ENCODE measurements around the gene RAD18.

Gene RAD18

DNA sequence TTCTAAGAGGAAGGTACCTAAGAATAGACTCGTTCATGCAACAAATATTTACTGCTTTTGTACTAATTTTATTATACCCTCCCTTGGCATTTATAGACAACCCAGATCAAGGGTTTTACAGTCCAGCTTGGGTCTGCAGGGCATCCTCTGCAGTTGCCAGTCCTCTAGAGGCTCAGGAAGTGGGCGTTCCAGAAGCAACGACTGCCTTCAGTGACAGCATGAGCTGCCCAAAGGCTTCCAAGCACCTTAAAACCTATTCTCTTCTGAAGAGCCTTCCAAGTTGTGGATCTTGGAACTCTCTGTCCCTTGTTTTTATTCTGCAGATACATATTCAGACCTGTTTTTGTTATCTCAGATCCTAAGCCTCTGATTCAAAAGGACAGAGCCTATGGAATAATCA, 95.6 kb downstream of the RAD18 start:
- no peak overlapping the region for H3K4me3 ChIP-seq (ENCODE audit: low read depth, low read length, poor library complexity, severe bottlenecking)
- H3K4me2 ChIP-seq (ENCODE audit: low read length) = no peak overlapping the region
- no peaks in the 10 kb centered on the region for H3K36me3 ChIP-seq (ENCODE audit: insufficient read depth, low read length)
- no peaks in the 10 kb centered on the region for H4K20me1 ChIP-seq (ENCODE audit: insufficient read depth, low read length)
- H3K9me2 ChIP-seq (ENCODE audit: low read depth, low read length) = no peaks in the 10 kb centered on the region
- no peaks in the 10 kb centered on the region for H3K79me2 ChIP-seq (ENCODE audit: insufficient read depth, low read length)
- H2AFZ ChIP-seq (ENCODE audit: low read length) = no peak overlapping the region
- no peaks in the 10 kb centered on the region for H3K9me3 ChIP-seq (ENCODE audit: low read length)
- no peaks in the 10 kb centered on the region for H3K4me1 ChIP-seq (ENCODE audit: insufficient read depth, low read length, severe bottlenecking)
- no peaks in the 10 kb centered on the region for H3K27me3 ChIP-seq (ENCODE audit: insufficient read depth, low read length)
- H3F3A ChIP-seq (ENCODE audit: insufficient read depth, low read length) = no peaks in the 10 kb centered on the region
- no peak for TF ChIP-seq EZH2 (IDR thresholded peaks at IDR 0.05; ENCODE audit: borderline replicate concordance, low read length)
- TF ChIP-seq, protein P1, sequence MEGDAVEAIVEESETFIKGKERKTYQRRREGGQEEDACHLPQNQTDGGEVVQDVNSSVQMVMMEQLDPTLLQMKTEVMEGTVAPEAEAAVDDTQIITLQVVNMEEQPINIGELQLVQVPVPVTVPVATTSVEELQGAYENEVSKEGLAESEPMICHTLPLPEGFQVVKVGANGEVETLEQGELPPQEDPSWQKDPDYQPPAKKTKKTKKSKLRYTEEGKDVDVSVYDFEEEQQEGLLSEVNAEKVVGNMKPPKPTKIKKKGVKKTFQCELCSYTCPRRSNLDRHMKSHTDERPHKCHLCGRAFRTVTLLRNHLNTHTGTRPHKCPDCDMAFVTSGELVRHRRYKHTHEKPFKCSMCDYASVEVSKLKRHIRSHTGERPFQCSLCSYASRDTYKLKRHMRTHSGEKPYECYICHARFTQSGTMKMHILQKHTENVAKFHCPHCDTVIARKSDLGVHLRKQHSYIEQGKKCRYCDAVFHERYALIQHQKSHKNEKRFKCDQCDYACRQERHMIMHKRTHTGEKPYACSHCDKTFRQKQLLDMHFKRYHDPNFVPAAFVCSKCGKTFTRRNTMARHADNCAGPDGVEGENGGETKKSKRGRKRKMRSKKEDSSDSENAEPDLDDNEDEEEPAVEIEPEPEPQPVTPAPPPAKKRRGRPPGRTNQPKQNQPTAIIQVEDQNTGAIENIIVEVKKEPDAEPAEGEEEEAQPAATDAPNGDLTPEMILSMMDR (IDR thresholded peaks at IDR 0.05; ENCODE audit: low read length) = no peak
- H3K9ac ChIP-seq (ENCODE audit: low read length) = no peak overlapping the region
- no peak overlapping the region for H3K27ac ChIP-seq (ENCODE audit: low read depth, low read length, poor library complexity, severe bottlenecking)

DNA sequence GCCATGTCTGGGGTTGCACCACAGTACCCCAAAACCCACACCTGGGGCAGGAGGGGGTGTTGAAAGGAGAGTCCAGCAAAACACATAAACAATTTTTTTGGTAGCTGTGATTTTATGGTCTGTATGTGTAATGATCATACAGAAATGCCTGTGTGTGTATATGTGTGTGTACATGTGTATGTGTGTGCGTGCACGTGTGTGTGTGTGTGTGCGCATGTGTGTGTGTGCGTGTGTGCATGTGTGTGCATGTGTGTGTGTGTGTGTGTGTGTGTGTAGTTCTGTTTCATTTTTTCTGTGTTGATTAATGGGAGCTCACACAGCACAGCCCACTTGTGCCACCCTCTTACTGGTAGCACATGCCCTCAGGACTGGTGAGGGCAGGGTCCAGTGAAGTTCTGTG, 97.6 kb downstream of the RAD18 start:
- H3K27ac ChIP-seq (ENCODE audit: low read depth, low read length, poor library complexity, severe bottlenecking) = no peak overlapping the region
- no peaks in the 10 kb centered on the region for H3K36me3 ChIP-seq (ENCODE audit: insufficient read depth, low read length)
- H3K4me2 ChIP-seq (ENCODE audit: low read length) = no peak overlapping the region
- H3K9ac ChIP-seq (ENCODE audit: low read length) = no peak overlapping the region
- H3F3A ChIP-seq (ENCODE audit: insufficient read depth, low read length) = no peaks in the 10 kb centered on the region
- H3K9me2 ChIP-seq (ENCODE audit: low read depth, low read length) = no peaks in the 10 kb centered on the region
- no peaks in the 10 kb centered on the region for H4K20me1 ChIP-seq (ENCODE audit: insufficient read depth, low read length)
- no peaks in the 10 kb centered on the region for H3K79me2 ChIP-seq (ENCODE audit: insufficient read depth, low read length)
- no peak overlapping the region for H2AFZ ChIP-seq (ENCODE audit: low read length)
- no peaks in the 10 kb centered on the region for H3K9me3 ChIP-seq (ENCODE audit: low read length)
- TF ChIP-seq EZH2 (IDR thresholded peaks at IDR 0.05; ENCODE audit: borderline replicate concordance, low read length) = no peak
- TF ChIP-seq, protein P1 (IDR thresholded peaks at IDR 0.05; ENCODE audit: low read length) = no peak
- no peak overlapping the region for H3K4me3 ChIP-seq (ENCODE audit: low read depth, low read length, poor library complexity, severe bottlenecking)
- H3K27me3 ChIP-seq (ENCODE audit: insufficient read depth, low read length) = no peaks in the 10 kb centered on the region
- no peaks in the 10 kb centered on the region for H3K4me1 ChIP-seq (ENCODE audit: insufficient read depth, low read length, severe bottlenecking)

DNA sequence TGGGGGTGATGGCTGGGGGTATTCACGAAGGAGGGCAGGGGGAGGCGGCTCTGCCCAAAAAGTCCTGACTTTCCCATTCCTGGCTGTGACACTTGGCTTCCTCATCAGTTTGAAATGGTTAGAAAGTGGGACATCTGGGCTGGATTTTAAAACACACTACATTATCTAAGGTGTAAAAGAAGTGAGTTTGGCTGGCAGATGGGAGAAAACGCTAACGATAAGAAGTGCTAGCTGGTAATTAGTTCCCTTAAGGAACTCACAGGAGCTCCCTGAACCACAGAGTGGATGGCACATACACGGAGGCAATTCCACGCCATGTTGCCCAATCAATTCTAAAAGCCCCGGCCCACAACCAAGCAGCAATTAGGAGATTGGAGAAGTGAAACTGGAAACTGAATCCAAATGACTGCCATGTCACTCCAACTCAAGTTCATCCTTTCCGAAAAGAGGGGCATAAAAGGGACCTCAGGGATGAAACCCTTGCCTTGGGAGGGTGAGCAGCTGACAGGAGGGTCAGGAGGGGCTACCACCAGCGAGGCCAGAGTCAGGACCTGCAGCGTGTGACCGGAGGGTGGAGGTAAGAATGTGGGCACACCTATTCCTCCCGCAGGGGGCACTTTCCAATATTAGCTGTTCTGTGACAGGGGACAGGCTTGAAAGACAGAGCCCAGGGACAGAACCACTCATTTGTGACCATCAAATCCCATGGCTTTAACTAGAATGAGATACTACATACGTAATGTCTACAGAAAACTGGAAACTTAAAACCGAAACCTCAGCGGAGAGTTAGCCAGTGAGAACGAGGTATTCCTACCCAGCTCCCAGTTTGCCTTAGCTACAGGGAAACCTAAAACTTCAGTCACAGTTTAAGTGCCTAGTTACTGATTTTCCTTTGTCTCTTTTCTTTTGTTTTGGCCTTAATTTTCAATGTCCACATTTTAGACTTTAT, 98.6 kb downstream of the RAD18 start:
- H3K4me1 ChIP-seq (ENCODE audit: insufficient read depth, low read length, severe bottlenecking) = no peaks in the 10 kb centered on the region
- no peak overlapping the region for H2AFZ ChIP-seq (ENCODE audit: low read length)
- no peaks in the 10 kb centered on the region for H3K79me2 ChIP-seq (ENCODE audit: insufficient read depth, low read length)
- no peaks in the 10 kb centered on the region for H3K9me2 ChIP-seq (ENCODE audit: low read depth, low read length)
- no peaks in the 10 kb centered on the region for H3K27me3 ChIP-seq (ENCODE audit: insufficient read depth, low read length)
- no peak overlapping the region for H3K9ac ChIP-seq (ENCODE audit: low read length)
- H3K27ac ChIP-seq (ENCODE audit: low read depth, low read length, poor library complexity, severe bottlenecking) = no peak overlapping the region
- no peaks in the 10 kb centered on the region for H3K9me3 ChIP-seq (ENCODE audit: low read length)
- no peak overlapping the region; the same call in 1 of the 2 replicates for H3K4me2 ChIP-seq (ENCODE audit: low read length)
- H3K4me3 ChIP-seq (ENCODE audit: low read depth, low read length, poor library complexity, severe bottlenecking) = no peak overlapping the region
- H3K36me3 ChIP-seq (ENCODE audit: insufficient read depth, low read length) = no peaks in the 10 kb centered on the region
- TF ChIP-seq, protein P1 (IDR thresholded peaks at IDR 0.05; ENCODE audit: low read length) = no peak
- no peak for TF ChIP-seq EZH2 (IDR thresholded peaks at IDR 0.05; ENCODE audit: borderline replicate concordance, low read length)
- H3F3A ChIP-seq (ENCODE audit: insufficient read depth, low read length) = no peaks in the 10 kb centered on the region
- H4K20me1 ChIP-seq (ENCODE audit: insufficient read depth, low read length) = no peaks in the 10 kb centered on the region

Measured in OCI-LY1 (cell line).